ENCODE results near the gene CELA3B. TPM values are rescaled to one million over a fixed set of nuclear protein-coding genes. Genes with fewer than 3 reads are reported as not detected.
"Not testable (repeated sequence)": the region's sequence is repeated elsewhere in the genome, so short reads cannot be mapped to it uniquely, and the experiment has no call there.

Gene CELA3B, protein sequence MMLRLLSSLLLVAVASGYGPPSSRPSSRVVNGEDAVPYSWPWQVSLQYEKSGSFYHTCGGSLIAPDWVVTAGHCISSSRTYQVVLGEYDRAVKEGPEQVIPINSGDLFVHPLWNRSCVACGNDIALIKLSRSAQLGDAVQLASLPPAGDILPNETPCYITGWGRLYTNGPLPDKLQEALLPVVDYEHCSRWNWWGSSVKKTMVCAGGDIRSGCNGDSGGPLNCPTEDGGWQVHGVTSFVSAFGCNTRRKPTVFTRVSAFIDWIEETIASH
- not detected for total RNA-seq
- polyA plus RNA-seq (ENCODE audit: insufficient read length in 2 of 2) = under 1 TPM in 1 of 2 donors, not detected in 1; 0.50 TPM
- long read RNA-seq, donor 1 = 0 reads
- long read RNA-seq, donor 2 = 0 reads
- long read RNA-seq, donor 3 = 0 reads
- long read RNA-seq, donor 4 = 0 reads

DNA sequence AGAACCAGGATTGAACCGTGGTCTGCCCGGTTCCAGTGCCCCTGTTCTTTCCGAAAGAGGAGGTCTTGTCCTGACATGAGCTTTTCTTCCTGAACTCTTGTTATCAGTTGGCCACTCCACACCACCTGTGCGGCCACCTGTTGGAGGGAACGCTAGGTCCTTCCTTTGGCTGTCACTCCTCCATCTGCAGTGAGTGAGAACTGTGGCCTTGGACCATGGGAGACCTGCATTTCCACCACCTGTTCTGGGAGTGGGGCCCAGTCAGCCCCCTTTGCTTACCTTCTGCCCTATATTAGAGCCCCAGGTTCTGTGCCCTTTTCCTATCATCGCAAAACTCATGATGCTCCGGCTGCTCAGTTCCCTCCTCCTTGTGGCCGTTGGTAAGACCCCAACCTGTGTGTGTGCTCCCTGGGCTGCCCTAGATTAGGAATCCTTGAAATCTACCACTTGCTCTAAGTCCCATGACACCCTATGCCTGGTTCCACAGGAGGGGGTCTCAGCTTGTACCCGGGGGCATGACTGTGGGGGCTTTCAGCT is at the start of gene CELA3B:
Gene CELA3B (plus strand): TSS at position 320 of the 537 bp plus-strand sequence. CDS start 18 bp downstream, at position 338.
- not testable (repeated sequence) for H3K4me1 ChIP-seq (ENCODE audit: control insufficient read depth, insufficient read depth, low read length); H3K27ac ChIP-seq (ENCODE audit: low read depth, low read length); DNase-seq (ENCODE audit: low read depth in 4 of 6, low spot score in 6 of 6); H3K4me3 ChIP-seq (ENCODE audit: low read depth, low read length); H3K36me3 ChIP-seq (ENCODE audit: control insufficient read depth, insufficient read depth, low read length); H3K9me3 ChIP-seq (ENCODE audit: control insufficient read depth, insufficient read depth, low read length); H3K27me3 ChIP-seq (ENCODE audit: control insufficient read depth, insufficient read depth, low read length)
- 91% methylated on average over 7 of the region's 9 CpGs for WGBS (ENCODE audit: insufficient coverage)

DNA sequence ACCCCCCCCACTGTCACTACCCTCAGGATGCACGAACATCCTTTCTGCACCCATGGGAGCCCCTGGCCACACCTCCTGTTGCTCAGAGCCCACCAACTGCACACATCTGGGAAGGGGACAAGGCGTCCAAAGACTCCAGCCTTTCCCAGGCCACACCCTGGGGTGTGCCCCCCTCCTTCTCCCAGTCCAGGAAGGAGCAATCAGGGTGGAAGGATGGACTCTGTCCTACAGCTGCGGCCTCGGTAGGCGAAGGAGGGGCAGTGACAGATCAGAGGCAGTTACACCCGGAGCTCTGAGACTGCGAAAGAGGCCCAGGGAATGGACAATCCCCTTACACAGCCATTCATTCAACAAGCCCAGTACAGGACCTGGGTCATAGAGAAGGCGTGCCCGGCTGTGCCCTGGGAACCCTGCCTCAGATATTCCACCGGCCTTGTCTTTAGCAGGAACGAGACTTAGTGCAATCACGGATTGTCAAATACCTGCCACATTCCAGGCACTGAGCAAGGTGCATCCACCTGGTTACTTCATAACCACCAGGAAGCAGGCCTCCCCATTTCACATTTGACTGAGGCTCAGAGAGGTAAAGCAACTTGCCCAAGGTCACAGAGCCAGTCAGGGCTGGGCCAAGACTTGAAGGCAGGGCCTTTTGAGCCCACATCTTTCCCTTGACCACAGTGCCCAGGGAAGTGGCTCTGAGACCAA is 49.1 kb upstream of the CELA3B start:
- Histone ChIP-seq H3K27me3 (ENCODE audit: control insufficient read depth, insufficient read depth, low read length) (no peaks in the 10 kb centered on the region), H3K4me1 (ENCODE audit: control insufficient read depth, insufficient read depth, low read length) (peaks cover 51% of the 10 kb centered on the region), H3K36me3 (ENCODE audit: control insufficient read depth, insufficient read depth, low read length) (peaks cover 9% of the 10 kb centered on the region), H3K9me3 (ENCODE audit: control insufficient read depth, insufficient read depth, low read length) (no peaks in the 10 kb centered on the region), H3K4me3 (ENCODE audit: low read depth, low read length) (no peak overlapping the region), H3K27ac (ENCODE audit: low read depth, low read length) (peak overlapping the region; percentile 17)
- DNase-seq (ENCODE audit: low read depth in 4 of 6, low spot score in 6 of 6) = no peak
- 74% methylated on average over 9 of the region's 12 CpGs for WGBS (ENCODE audit: insufficient coverage)

DNA sequence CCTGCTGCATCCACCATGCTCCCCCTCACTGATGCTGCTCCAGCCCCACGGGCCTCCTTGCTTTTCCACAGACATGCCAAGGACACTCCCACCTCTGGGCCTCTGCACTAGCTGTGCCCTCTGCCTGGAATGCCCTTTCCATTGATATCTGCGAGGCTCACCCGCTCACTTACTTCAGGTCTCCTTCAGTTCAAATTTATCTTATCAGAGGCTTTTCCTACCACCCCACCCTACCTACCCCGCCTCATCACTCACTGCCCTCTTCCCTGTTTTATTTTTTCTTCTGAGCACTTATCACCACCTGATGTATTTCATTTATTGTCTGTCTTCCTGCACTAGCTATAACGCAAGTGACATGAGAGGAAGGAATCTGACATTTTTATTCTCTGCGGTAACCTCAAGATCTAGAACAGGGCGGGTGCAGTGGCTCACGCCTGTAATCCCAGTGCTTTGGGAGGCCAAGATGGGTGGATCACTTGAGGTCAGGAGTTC is 46.7 kb upstream of the CELA3B start:
- no peak overlapping the region for H3K4me3 ChIP-seq (ENCODE audit: low read depth, low read length)
- H3K27me3 ChIP-seq (ENCODE audit: control insufficient read depth, insufficient read depth, low read length) = no peaks in the 10 kb centered on the region
- DNase-seq (ENCODE audit: low read depth in 4 of 6, low spot score in 6 of 6) = no peak
- 88% methylated on average over 7 of the region's 8 CpGs for WGBS (ENCODE audit: insufficient coverage)
- peaks cover 65% of the 10 kb centered on the region for H3K4me1 ChIP-seq (ENCODE audit: control insufficient read depth, insufficient read depth, low read length)
- peak overlapping the region; percentile 6 for H3K27ac ChIP-seq (ENCODE audit: low read depth, low read length)
- no peaks in the 10 kb centered on the region for H3K9me3 ChIP-seq (ENCODE audit: control insufficient read depth, insufficient read depth, low read length)
- peaks cover 17% of the 10 kb centered on the region for H3K36me3 ChIP-seq (ENCODE audit: control insufficient read depth, insufficient read depth, low read length)

DNA sequence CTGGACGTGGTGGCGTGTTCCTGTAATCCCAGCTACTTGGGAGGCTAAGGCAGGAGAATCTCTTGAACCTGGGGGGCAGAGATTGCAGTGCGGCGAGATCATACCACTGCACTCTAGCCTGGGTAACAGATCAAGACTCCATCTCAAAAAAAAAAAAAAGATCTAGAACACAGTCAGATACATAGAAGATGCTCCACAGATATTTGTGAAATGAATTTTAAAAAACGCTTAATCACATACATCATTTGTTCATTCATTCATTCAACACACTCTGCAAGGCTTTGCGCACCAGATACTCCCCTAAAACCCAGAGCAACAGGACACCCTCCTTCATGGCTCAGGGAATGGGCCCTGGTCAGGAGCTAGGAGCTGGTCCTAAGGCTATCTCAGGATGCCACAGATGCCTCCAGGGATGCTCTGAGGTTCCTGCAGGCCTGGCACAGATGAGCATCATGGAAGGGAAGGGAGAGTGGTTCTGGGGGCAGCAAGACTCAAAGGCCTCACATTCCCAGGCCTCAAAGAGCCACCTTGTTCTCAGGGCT is 46.1 kb upstream of the CELA3B start:
- Histone ChIP-seq H3K9me3 (ENCODE audit: control insufficient read depth, insufficient read depth, low read length) (no peaks in the 10 kb centered on the region), H3K27me3 (ENCODE audit: control insufficient read depth, insufficient read depth, low read length) (no peaks in the 10 kb centered on the region), H3K36me3 (ENCODE audit: control insufficient read depth, insufficient read depth, low read length) (peaks cover 17% of the 10 kb centered on the region), H3K4me3 (ENCODE audit: low read depth, low read length) (no peak overlapping the region), H3K4me1 (ENCODE audit: control insufficient read depth, insufficient read depth, low read length) (peaks cover 65% of the 10 kb centered on the region), H3K27ac (ENCODE audit: low read depth, low read length) (peak overlapping the region; percentile 17)
- no CpG with 5 or more reads among the region's 6 CpGs for WGBS (ENCODE audit: insufficient coverage)
- no peak for DNase-seq (ENCODE audit: low read depth in 4 of 6, low spot score in 6 of 6)

DNA sequence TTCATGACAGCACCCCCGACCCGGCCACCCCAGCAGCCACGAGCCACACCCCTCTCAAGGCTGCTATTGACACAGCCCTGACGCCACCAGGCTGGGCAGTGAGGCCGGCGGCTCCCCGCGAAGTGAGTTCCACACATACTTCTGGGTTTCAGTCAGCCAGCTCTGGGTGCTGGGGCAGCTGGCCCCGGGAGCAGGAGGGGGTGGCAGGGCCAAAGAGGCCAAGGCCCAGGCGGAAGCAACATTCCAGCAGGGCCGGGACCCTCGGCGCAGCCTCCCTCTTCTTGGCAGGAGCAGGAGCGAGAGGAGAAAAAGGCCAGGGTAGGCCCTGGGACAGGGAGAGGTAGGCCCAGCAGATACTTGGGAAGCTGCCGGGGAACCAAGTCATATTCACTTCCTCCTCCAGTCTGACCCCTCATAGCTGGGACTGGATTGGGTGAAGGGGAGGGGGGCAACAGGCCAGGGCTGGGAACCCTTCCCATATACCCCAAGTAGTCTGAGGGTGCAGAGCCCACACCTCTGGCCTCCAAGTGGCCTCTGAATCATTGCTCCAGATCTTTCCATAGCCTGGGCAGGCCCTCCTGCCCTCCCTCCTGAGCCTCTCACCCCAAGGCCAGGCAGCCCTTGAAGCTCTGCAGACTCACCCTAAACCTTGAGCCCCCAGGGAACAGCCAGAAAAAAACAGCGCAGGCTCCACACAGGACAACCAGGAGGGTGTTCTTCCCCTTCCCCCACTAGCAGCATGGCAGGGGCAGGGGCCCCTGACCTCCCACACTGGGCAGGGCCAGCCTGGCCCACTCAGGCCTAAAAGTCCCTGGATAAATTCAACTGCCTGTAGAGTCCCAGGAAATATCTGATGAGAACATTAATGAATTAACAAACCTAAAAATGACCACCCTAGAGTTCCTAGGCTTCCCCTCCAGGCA is 45.4 kb upstream of the CELA3B start:
- H3K27ac ChIP-seq (ENCODE audit: low read depth, low read length) = peak overlapping the region; percentile 78
- H3K4me3 ChIP-seq (ENCODE audit: low read depth, low read length) = no peak overlapping the region
- H3K4me1 ChIP-seq (ENCODE audit: control insufficient read depth, insufficient read depth, low read length) = peaks cover 66% of the 10 kb centered on the region
- no peaks in the 10 kb centered on the region for H3K9me3 ChIP-seq (ENCODE audit: control insufficient read depth, insufficient read depth, low read length)
- no peaks in the 10 kb centered on the region for H3K27me3 ChIP-seq (ENCODE audit: control insufficient read depth, insufficient read depth, low read length)
- peaks cover 17% of the 10 kb centered on the region for H3K36me3 ChIP-seq (ENCODE audit: control insufficient read depth, insufficient read depth, low read length)
- no peak for DNase-seq (ENCODE audit: low read depth in 4 of 6, low spot score in 6 of 6)
- 75% methylated on average over 14 of the region's 16 CpGs for whole genome bisulfite sequencing (ENCODE audit: insufficient coverage)

GRCh38 chr1:21932127-21932526 is 44.7 kb upstream of the CELA3B start:
- WGBS (ENCODE audit: insufficient coverage) = 60% methylated on average over 2 of the region's 7 CpGs
- peaks cover 65% of the 10 kb centered on the region for H3K4me1 ChIP-seq (ENCODE audit: control insufficient read depth, insufficient read depth, low read length)
- H3K36me3 ChIP-seq (ENCODE audit: control insufficient read depth, insufficient read depth, low read length) = peaks cover 17% of the 10 kb centered on the region
- H3K4me3 ChIP-seq (ENCODE audit: low read depth, low read length) = peak overlapping the region; percentile 1
- peak overlapping the region; percentile 78 for H3K27ac ChIP-seq (ENCODE audit: low read depth, low read length)
- no peak for DNase-seq (ENCODE audit: low read depth in 4 of 6, low spot score in 6 of 6)
- H3K27me3 ChIP-seq (ENCODE audit: control insufficient read depth, insufficient read depth, low read length) = no peaks in the 10 kb centered on the region
- no peaks in the 10 kb centered on the region for H3K9me3 ChIP-seq (ENCODE audit: control insufficient read depth, insufficient read depth, low read length)

GRCh38 chr1:21933397-21934248 is 43.2 kb upstream of the CELA3B start:
- Histone ChIP-seq H3K36me3 (ENCODE audit: control insufficient read depth, insufficient read depth, low read length) (peaks cover 14% of the 10 kb centered on the region), H3K27ac (ENCODE audit: low read depth, low read length) (peak overlapping the region; percentile 57), H3K4me3 (ENCODE audit: low read depth, low read length) (peak overlapping the region; percentile 61), H3K9me3 (ENCODE audit: control insufficient read depth, insufficient read depth, low read length) (no peaks in the 10 kb centered on the region), H3K27me3 (ENCODE audit: control insufficient read depth, insufficient read depth, low read length) (no peaks in the 10 kb centered on the region), H3K4me1 (ENCODE audit: control insufficient read depth, insufficient read depth, low read length) (peaks cover 64% of the 10 kb centered on the region)
- no peak for DNase-seq (ENCODE audit: low read depth in 4 of 6, low spot score in 6 of 6)
- WGBS (ENCODE audit: insufficient coverage) = 67% methylated on average over 13 of the region's 19 CpGs

DNA sequence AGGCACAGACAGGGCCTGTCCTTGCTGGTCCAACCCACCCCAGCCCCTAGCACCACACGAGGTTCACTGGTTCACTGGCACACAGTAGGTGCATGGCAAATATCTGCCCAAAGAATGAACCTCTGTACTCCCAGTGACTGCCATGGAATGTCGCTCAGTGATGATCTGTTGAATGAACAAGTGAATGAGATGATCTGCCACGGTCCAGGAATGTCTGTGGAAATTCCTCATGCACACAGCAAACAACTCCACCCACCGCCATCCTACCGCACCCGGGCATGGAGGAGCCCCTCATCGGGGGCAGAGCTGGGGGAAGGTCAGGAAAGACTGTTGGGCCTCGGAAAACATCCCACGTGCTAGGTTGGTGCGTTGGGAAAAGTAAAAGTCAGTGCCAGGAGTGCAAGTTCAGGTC is 41.4 kb upstream of the CELA3B start:
- Histone ChIP-seq H3K9me3 (ENCODE audit: control insufficient read depth, insufficient read depth, low read length) (no peaks in the 10 kb centered on the region), H3K4me3 (ENCODE audit: low read depth, low read length) (peak overlapping the region; percentile 61), H3K36me3 (ENCODE audit: control insufficient read depth, insufficient read depth, low read length) (peaks cover 12% of the 10 kb centered on the region), H3K27ac (ENCODE audit: low read depth, low read length) (peak overlapping the region; percentile 67), H3K27me3 (ENCODE audit: control insufficient read depth, insufficient read depth, low read length) (no peaks in the 10 kb centered on the region), H3K4me1 (ENCODE audit: control insufficient read depth, insufficient read depth, low read length) (peaks cover 76% of the 10 kb centered on the region)
- WGBS (ENCODE audit: insufficient coverage) = 46% methylated on average over 6 of the region's 10 CpGs
- no peak for DNase-seq (ENCODE audit: low read depth in 4 of 6, low spot score in 6 of 6)

All from spinal cord (tissue), 10 donors.